Measurements from ENCODE around the gene GAB2.

GAB2 gene

DNA sequence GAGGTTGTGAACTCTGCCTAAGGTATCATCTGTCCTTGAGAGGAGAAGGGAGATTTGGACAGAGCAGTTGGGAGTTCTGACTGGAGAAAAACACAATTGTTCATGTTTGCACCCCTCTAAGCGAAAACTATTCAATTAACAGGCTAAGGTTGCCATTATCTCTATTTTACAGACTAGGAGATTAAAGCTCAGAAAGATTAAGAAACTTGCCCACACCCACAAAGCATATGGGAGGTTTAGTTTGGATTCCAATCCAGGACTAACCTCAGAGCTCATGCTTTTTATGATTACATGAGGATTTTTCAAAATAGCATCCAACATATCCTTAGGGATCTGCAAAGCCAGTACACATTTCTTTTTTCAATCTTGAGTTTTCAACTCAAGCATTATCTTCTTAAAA is 22.0 kb downstream of the GAB2 start:
- TF ChIP-seq, protein P1, sequence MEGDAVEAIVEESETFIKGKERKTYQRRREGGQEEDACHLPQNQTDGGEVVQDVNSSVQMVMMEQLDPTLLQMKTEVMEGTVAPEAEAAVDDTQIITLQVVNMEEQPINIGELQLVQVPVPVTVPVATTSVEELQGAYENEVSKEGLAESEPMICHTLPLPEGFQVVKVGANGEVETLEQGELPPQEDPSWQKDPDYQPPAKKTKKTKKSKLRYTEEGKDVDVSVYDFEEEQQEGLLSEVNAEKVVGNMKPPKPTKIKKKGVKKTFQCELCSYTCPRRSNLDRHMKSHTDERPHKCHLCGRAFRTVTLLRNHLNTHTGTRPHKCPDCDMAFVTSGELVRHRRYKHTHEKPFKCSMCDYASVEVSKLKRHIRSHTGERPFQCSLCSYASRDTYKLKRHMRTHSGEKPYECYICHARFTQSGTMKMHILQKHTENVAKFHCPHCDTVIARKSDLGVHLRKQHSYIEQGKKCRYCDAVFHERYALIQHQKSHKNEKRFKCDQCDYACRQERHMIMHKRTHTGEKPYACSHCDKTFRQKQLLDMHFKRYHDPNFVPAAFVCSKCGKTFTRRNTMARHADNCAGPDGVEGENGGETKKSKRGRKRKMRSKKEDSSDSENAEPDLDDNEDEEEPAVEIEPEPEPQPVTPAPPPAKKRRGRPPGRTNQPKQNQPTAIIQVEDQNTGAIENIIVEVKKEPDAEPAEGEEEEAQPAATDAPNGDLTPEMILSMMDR (IDR thresholded peaks at IDR 0.05; ENCODE audit: low read depth, low read length, missing control alignments): no peak
- Histone ChIP-seq H3K36me3 (replicated peaks) (no peaks in the 10 kb centered on the region), H3K27me3 (replicated peaks) (no peaks in the 10 kb centered on the region), H3K4me3 (ENCODE audit: low read depth, low read length) (no peak overlapping the region), H3K27ac (no peak overlapping the region)
- in situ Hi-C loops (cut with HindIII; ENCODE audit: low pct_ligation_motif_present, low sequenced_read_pairs): no loop called here
- DNase-seq: no peak

DNA sequence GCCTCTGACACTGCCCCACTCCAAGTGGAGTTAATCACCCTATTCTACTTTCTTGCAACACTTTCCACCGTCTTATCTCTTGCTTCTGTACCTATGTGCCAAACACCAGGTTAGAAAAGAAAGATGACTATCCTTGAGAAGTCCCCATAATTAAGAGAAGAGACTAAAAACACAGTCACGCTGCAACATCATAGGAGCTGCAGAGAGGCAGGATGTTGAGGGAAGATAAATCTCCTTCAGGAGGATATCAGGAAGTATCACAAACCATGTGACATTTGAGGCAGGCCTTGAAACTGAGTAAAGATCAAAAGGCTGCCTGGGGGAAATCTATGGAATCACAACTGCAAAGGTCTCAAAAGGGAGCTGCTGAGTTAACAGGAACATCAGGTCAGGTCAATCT is 24.8 kb downstream of the GAB2 start:
- DNase-seq: no peak

DNA sequence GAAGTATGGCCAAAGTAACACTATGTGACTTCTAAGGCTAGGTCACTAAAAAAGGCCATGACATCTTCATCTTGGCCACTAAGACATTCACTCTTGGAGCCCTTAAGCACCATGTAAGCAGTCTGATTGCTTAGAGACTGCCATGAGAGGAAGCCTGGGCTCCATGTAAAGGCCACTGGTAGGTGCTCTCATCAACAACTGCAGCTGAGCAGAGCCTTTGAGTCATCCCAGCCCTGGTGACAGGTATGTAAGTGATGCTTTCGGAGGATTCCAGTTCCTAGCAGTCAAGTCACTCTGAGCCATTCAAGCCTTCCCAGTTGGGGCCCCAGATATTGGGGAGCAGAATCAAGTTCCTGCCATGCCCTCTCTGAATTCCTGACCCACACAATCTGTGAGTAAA is 26.2 kb downstream of the GAB2 start:
- DNase-seq: no peak
- in situ Hi-C loops (cut with HindIII; ENCODE audit: low pct_ligation_motif_present, low sequenced_read_pairs): no loop called here
- Histone ChIP-seq H3K27ac (no peak overlapping the region), H3K36me3 (replicated peaks) (no peaks in the 10 kb centered on the region), H3K27me3 (replicated peaks) (no peaks in the 10 kb centered on the region), H3K4me3 (ENCODE audit: low read depth, low read length) (no peak overlapping the region)
- TF ChIP-seq, protein P1 (IDR thresholded peaks at IDR 0.05; ENCODE audit: low read depth, low read length, missing control alignments): no peak

More for the DNA sequence above, 24.8 kb downstream of the GAB2 start:
- TF ChIP-seq, protein P1 (IDR thresholded peaks at IDR 0.05; ENCODE audit: low read depth, low read length, missing control alignments): no peak
- in situ Hi-C loops (cut with HindIII; ENCODE audit: low pct_ligation_motif_present, low sequenced_read_pairs): no loop called here
- H3K27me3 ChIP-seq (replicated peaks): no peaks in the 10 kb centered on the region
- H3K4me3 ChIP-seq (ENCODE audit: low read depth, low read length): no peak overlapping the region
- H3K27ac ChIP-seq: no peak overlapping the region
- H3K36me3 ChIP-seq (replicated peaks): no peaks in the 10 kb centered on the region

DNA sequence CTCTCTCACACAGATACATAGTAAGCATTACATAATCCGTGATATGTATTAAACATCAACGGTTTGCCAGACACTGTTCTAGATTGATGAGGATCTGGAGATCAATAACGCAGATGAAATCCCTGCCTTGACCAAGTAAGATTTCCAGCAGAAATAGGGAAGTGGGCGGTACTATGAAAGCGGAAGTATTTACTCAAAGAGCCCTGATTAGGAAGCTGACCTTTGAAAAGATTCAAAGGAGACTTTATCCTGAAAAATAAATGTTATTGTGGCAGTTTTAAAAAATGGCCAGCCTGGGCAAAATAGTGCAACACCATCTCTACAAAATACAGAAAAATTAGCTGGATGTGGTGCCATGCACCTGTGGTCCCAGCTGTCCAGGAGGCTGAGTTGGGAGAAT is 26.8 kb downstream of the GAB2 start:
- Histone ChIP-seq H3K27me3 (replicated peaks) (no peaks in the 10 kb centered on the region), H3K4me3 (ENCODE audit: low read depth, low read length) (no peak overlapping the region), H3K36me3 (replicated peaks) (no peaks in the 10 kb centered on the region), H3K27ac (no peak overlapping the region)
- in situ Hi-C loops (cut with HindIII; ENCODE audit: low pct_ligation_motif_present, low sequenced_read_pairs): no loop called here
- no peak for DNase-seq
- TF ChIP-seq, protein P1 (IDR thresholded peaks at IDR 0.05; ENCODE audit: low read depth, low read length, missing control alignments): no peak

DNA sequence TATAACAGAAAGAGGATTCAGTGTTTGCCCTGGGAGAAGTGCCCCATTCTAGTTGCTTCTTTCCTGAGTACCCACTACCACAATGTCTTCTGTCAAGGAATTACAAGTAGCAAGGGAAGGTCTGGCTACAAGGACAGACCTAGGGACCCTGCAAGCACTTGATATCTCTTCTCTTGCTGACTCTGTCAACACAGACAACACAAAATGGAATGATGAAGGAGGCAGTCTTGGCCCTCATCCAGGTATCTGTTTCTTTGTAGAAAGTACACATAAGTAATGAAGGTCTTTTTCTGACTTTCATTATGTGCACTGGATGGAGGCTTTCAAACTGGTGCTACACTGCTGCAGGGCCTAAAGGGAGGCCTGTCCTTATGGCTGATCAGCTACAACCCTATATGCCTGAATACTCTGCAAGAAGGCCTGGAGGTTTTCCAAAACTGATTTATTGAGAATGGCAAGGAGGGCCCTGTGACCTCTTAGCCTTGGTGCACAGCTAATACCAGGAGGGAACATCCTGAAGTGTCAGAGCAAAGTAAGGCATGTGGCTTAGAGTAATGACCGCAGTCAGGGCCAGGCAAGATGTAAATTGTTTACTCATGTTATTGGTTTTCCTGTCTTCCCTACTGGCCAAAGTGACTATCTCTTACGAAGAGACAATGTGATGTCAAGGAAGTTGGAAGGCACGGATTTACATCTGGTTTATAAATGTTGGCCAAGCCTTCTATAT is 31.2 kb downstream of the GAB2 start:
- in situ Hi-C loops (cut with HindIII; ENCODE audit: low pct_ligation_motif_present, low sequenced_read_pairs): no loop called here
- H3K27ac ChIP-seq: no peak overlapping the region
- TF ChIP-seq, protein P1 (IDR thresholded peaks at IDR 0.05; ENCODE audit: low read depth, low read length, missing control alignments): no peak
- DNase-seq: no peak
- no peaks in the 10 kb centered on the region for H3K27me3 ChIP-seq (replicated peaks)
- no peak overlapping the region for H3K4me3 ChIP-seq (ENCODE audit: low read depth, low read length)
- H3K36me3 ChIP-seq (replicated peaks): no peaks in the 10 kb centered on the region

DNA sequence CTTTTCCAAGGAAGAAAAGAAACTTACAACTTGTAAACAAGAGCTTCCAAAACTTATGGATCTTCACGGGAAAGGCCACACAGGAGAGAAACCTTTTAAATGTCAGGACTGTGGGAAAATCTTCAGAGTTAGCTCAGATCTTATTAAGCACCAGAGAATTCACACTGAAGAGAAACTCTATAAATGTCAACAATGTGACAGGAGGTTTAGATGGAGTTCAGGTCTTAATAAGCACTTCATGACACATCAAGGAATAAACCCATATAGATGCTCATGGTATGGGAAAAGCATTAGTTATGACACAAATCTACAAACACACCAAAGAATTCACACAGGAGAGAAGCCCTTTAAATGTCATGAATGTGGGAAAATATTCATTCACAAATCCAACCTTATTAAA is 32.4 kb downstream of the GAB2 start:
- no peak for DNase-seq
- TF ChIP-seq, protein P1 (IDR thresholded peaks at IDR 0.05; ENCODE audit: low read depth, low read length, missing control alignments): no peak
- Histone ChIP-seq H3K36me3 (replicated peaks) (no peaks in the 10 kb centered on the region), H3K27me3 (replicated peaks) (no peaks in the 10 kb centered on the region), H3K4me3 (ENCODE audit: low read depth, low read length) (no peak overlapping the region), H3K27ac (no peak overlapping the region)
- in situ Hi-C loops (cut with HindIII; ENCODE audit: low pct_ligation_motif_present, low sequenced_read_pairs): no loop called here

Data from brain microvascular endothelial cell (primary cell).